ENCODE data around the gene FGF19. TPM values are rescaled to one million over a fixed set of nuclear protein-coding genes. Genes with fewer than 3 reads are reported as not detected.

The FGF19 gene
- total and polyA plus RNA-seq, 9 of the 15 experiments (the other 6 are each of a cell fraction or from before 2014, with no cell fraction given), result 0.11 TPM; not detected in 8

GRCh38 chr11:69734367-69734766 lies 30.5 kb upstream of the FGF19 start (continued):
- no peak for TF ChIP-seq CHD7 (IDR thresholded peaks at IDR 0.05; ENCODE audit: low read depth, low read length)
- TF ChIP-seq BRCA1 (IDR thresholded peaks at IDR 0.05), result no peak
- no peak for TF ChIP-seq BRCA1 (CRISPR knock-in tag; IDR thresholded peaks at IDR 0.05)
- no peak for TF ChIP-seq RUNX1 (IDR thresholded peaks at IDR 0.05; ENCODE audit: low read depth)
- no peak for TF ChIP-seq FOXJ2 (tag; IDR thresholded peaks at IDR 0.05)
- TF ChIP-seq E4F1 (CRISPR knock-in tag; IDR thresholded peaks at IDR 0.05; ENCODE audit: borderline replicate concordance), result no peak
